GM18858 (cell line): ENCODE results near the gene DHX58.

Experiments used
- ATAC-seq: cut with Tn5 transposase; IDR thresholded peaks from one replicate; pipeline ENCODE4 v1.9.1; 2021; ENCODE audit not compliant: unreplicated experiment

DHX58 gene

GRCh38 chr17:42111265-42111636, 1.3 kb downstream of the DHX58 start:
- ATAC-seq = no peak

GRCh38 chr17:42110301-42111264, 1.9 kb downstream of the DHX58 start:
- no peak for ATAC-seq

DNA sequence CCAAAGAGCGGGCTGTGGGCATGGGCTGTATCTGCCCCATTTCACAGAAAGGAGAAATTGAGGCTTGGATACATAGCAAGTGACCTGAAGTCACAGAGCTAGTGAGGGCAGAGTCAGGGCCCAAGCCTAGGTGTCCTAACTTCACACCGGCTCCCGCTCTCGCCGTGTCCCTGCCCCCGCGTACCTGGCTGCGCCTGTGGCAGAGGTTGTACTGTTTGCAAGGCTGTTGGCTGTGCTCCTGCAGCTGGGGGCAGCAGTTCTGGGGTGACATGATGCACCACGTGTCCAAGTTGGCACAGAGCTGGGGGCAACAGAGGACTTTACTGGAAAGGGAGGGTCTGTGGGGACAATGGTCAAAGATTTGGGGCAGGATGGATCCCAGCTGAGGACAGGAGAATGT, 3.4 kb downstream of the DHX58 start:
- ATAC-seq = no peak

DNA sequence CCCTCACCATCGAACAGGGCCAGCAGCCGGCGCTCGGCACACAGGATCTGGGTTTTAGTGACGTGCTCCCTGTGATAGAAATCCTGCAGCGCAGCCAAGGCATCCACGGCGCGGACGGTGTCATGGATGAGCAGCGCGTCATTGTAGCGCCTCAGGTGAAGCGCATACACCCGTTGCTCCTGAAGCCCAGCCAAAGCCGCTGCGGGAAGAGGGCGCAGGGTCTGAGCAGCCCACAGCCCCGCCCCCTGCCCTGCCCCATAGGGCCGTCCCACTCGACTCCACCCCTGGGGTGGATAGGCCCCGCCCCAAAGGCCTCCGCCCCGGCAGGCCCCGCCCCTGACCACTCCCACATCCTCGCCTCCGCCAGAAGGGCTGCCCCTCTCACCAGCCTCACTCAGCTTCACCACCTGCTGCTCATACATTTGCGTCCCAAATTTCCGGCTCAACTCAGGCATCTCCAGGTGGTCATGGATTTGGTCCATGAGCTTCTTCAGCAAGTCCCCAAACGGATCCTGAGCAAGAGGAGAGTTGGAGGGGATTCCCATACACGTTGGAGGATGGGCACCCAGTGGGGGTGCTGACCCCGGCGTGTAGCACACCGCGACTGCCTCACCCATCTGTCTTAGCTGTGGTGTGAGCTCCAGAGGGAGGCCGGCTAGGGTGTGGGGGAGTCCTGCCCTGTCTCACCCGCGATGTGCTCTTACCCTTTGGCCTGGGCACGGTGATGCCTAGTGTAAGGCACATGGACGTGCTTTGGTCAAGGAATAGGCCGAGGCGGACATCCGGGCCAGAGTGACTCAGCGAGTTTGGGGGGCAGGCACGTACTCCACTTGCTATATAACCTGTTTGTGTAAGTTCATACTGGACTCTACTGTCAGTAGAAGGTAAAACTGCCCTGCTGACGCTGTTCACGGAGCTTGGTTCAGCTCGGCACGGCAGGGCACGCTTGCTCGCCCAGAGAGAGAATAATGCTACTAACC, 4.6 kb downstream of the DHX58 start:
- peak; percentile 39 for ATAC-seq

- ATAC-seq = no peak
Observed at GRCh38 chr17:42107124-42107523, 5.4 kb downstream of the DHX58 start.

GRCh38 chr17:42106009-42106408, 6.5 kb downstream of the DHX58 start:
- no peak for ATAC-seq

GRCh38 chr17:42104264-42104663, 8.2 kb downstream of the DHX58 start:
- no peak for ATAC-seq

GRCh38 chr17:42103221-42103954, 9.1 kb downstream of the DHX58 start:
- no peak for ATAC-seq

DNA sequence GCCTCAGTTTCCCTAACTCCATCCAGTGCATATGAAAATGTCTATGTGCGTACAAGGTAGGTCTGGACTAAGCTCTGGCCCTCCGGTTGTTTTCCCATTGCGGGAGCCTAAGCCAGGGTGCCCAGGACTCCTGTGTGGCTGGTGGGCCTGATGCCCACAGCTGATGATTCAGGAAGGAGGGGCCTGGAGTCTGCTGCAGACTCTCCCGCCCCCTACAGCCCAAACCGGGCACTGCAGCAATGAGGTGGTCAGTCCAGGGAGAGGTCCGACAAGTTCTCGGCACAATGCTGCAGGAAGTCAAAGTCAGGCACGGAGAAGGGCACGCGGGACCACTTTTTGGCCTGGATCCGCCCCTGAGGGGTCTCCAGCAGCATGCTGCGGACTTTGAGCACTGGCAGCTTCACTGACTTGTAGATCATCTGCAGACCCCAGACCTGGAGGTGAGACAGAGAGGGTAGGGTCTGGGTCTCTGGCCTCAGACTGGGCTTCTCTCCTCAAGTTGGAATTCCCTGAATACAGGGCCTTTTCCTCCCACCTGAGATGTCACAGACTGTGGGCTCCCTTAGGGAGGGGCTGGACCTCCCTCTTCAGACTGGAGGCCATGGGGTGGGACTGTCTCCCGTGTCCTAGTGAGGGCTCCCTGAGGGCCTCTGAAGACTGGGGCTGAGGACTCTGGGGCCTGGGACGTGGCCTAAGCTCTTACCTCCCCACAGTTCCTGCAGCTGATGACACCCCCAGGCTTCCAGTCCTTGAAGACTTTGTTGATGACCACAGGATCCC, 10.8 kb downstream of the DHX58 start:
- no peak for ATAC-seq

- no peak for ATAC-seq
Observed at GRCh38 chr17:42098730-42099399, 13.6 kb downstream of the DHX58 start.

DNA sequence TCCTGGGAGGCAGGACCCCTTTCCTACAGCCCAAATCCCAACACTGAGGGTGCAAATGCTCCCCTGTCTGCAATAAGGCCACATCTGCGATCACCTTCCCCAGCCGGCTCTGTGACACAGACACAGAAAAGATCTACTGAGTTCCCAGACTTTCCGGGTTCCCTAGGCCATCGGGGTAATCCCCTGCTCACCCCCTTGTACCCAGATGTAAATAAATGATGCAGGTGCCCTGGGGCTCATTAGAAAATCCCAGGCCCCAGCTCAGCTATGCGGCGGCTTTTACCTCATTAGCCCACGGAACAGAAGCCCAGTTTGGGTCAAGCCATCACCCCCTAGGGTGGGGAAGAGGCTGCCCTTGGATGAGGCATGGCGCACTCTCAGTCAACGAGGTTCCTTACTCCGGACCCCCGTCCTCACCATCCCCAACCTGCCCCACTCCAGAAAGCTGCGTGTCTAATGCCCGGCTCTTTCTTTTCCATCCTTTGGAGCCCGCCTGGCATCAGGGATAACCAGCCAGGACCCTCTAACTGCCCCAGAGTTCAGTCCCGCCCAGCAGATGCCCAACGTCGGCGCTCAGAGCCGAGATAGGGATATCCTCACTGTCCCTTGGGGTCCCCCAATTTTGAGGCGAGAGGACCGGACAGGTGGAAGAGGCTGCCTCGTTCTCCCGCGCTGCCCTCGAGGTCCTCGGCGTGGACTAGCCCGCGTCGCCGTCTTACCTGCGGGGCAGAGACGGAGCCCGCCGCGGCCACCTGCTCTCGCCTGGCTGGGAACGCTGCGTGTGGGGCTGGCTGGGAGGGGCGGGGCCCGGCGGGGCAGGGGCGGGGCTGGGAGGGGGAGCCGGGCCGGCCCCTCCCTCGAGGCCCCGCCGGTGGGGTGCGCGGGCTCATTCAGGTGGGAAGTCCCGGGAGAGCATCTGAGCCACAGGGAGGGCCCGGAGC, 14.6 kb downstream of the DHX58 start, which contains the start of gene ZNF385C:
ZNF385C (minus strand) TSS at position 783 of the 941 bp plus-strand sequence. CDS start 35,417 bp downstream, outside the sequence.
- ATAC-seq = no peak

- ATAC-seq = no peak
Observed at GRCh38 chr17:42096360-42097111, 16.0 kb downstream of the DHX58 start.

DNA sequence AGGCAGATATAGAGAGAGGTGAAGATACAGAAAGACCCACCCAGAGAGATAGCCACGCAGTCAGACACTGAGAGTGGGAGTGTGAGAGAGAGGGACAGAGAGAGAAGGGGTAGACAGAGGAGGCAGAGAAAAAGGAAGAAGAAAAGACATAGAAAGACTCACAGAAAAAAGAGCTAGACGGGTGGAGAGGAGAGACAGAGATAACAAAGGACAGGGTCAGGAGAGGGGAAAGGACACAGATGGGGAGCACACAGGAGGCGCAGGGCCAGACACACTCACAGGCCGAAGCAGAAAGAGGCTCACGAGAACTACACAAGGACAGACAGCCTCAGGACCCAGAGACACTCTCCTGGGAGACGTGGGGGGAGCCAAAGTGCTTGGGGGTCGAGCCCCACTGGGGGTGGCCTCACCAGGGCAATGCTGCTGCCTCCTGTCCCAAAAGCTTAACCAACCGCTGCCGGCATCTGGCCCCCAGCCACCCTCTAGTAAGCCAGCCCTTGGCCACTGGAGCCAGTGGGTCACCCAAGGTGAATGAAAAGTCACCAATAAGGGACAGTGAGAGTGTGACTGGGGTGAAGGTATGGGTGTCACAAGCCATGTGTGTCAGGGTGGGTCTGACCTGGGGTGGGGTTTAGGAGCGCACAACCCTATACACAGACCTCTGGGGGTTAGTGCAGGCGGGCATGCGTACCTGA, 18.0 kb downstream of the DHX58 start:
- no peak for ATAC-seq

DNA sequence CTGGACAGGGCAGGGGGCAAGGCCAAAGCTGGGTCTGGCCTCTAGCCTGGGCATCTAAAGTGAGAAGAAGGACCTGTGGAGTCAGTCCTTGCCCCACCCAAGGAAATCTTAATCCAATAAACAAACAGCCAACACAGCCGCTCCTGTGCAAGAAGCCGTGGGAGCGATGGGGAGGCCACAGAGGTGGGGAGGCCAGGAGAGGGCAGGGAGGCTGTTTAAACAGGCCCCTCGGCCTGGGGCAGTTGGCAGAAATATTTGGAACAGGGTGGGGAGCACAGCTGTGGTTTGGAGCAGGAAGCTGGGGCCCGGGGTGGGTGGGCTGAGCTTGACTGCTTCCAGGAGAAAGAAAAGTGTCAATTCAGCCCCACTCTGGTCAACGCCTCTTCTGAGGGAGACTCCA, 19.6 kb downstream of the DHX58 start:
- ATAC-seq = no peak

GRCh38 chr17:42090964-42091790, 21.3 kb downstream of the DHX58 start:
- no peak for ATAC-seq

DNA sequence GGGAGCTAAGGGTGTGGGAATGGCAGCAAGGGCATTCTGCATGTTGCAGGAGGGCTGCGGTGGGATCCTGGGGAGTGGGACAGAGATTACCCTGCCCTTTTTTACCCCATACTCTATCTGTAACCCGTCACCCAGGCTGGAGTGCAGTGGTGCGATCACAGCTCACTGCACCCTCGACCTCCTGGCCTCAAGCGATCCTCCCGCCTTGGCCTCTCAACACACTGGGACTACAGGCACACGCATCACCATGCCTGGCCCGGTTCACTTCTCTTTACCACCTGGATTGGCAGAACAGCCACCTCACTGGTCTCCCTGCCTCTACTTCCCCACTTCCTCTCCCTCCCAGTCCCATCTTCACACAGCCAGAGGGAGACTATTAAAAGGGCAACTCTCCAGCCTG, 23.8 kb downstream of the DHX58 start:
- ATAC-seq = no peak
